ENCODE measurements around the gene ADARB1. TPM values are rescaled to one million over a fixed set of nuclear protein-coding genes. Genes with fewer than 3 reads are reported as not detected.

ADARB1 gene
- total and polyA plus RNA-seq, 2 of the 8 experiments (the other 6 are each of a cell fraction or from before 2014, with no cell fraction given): 4.7 to 14.9 TPM

DNA sequence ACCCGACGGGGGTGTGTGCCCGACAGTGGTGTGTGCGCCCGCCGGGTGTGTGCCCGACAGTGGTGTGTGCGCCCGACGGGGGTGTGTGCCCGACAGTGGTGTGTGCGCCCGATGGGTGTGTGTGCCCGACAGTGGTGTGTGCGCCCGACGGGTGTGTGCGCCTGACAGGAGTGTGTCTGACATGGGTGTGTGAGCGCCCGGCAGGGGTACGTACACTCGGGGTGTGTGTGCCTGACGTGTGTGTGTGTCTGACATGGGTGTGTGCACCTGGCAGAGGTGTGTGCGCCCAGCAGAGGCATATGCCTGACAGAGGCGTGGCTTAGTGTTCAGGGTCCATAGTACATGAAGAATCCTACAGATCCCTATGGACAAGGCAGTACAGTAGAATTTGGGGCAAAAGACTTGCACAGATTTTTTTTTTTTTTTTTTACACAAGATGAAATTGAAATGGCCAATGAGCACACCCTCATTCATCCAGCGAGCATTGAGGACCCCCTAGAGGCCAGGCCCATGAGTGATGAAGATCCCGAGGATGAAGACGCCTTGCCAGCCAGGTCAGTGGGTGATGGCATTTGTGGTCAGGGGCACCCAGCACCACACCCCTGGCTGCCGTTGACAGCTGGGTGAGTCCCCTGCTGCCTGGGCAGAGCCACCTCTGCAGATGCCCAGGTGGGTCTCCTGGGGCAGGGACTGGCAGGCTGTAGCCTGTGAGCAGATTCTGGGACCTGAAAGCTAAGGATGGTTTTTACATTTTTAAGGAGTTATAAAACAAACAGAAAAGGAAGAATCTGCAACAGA lies 60.1 kb downstream of the ADARB1 start:
- Histone ChIP-seq H3K23ac (ENCODE audit: insufficient read length) (no peak overlapping the region), H2BK15ac (ENCODE audit: low read length) (no peak overlapping the region), H2BK120ac (replicated peaks; ENCODE audit: low read depth, low read length) (no peak overlapping the region), H3K9ac (replicated peaks in 1 of 4; ENCODE audit: extremely low read depth in 1 of 4, low read depth in 3 of 4, low read length in 3 of 4) (no peak overlapping the region), H3K4ac (replicated peaks; ENCODE audit: insufficient read length, low read depth, low read length) (no peak overlapping the region), H4K8ac (ENCODE audit: extremely low read depth, insufficient read depth, low read length) (no peak overlapping the region), H3K79me2 (ENCODE audit: control insufficient read depth in 1 of 2, insufficient read depth in 2 of 2, low read length in 2 of 2) (no peaks in the 10 kb centered on the region), H3K27me3 (replicated peaks in 1 of 4; ENCODE audit: control insufficient read depth in 3 of 4, extremely low read depth in 1 of 4, insufficient read depth in 3 of 4, low read length in 3 of 4) (no peaks in the 10 kb centered on the region), H3K4me1 (replicated peaks in 1 of 4; ENCODE audit: control insufficient read depth in 3 of 4, insufficient read depth in 4 of 4, low read length in 3 of 4) (no peaks in the 10 kb centered on the region), H3K18ac (ENCODE audit: extremely low read depth, low read length) (no peak overlapping the region), H3K79me1 (ENCODE audit: low read depth, low read length) (no peaks in the 10 kb centered on the region), H4K5ac (ENCODE audit: insufficient read length, low read depth, low read length) (no peak overlapping the region), H2AFZ (ENCODE audit: low read length) (no peak overlapping the region), H2BK12ac (ENCODE audit: low read depth, low read length) (no peak overlapping the region), H3K27ac (ENCODE audit: low read depth, low read length) (no peak overlapping the region), H4K91ac (replicated peaks; ENCODE audit: insufficient read length, low read length) (no peak overlapping the region), H3K56ac (replicated peaks; ENCODE audit: insufficient read length, low read depth, low read length) (no peak overlapping the region), H3K9me3 (ENCODE audit: insufficient read depth in 2 of 2, low read depth in 1 of 2, low read length in 1 of 2) (no peaks in the 10 kb centered on the region), H3K23me2 (ENCODE audit: low read depth, low read length) (no peaks in the 10 kb centered on the region), H2BK20ac (ENCODE audit: low read length) (no peak overlapping the region), H2AK5ac (ENCODE audit: low read depth, low read length) (no peak overlapping the region), H2BK5ac (ENCODE audit: low read depth, low read length) (no peak overlapping the region), H3K14ac (ENCODE audit: insufficient read length) (no peak overlapping the region), H3K36me3 (ENCODE audit: control insufficient read depth in 2 of 4, insufficient read depth in 4 of 4, low read length in 3 of 4) (no peaks in the 10 kb centered on the region), H3K4me2 (ENCODE audit: insufficient read depth in 1 of 2, low read depth in 2 of 2, low read length in 2 of 2) (no peak overlapping the region), H3K4me3 (ENCODE audit: extremely low read depth in 1 of 4, insufficient read depth in 2 of 4, low read depth in 3 of 4, low read length in 4 of 4) (no peak overlapping the region), H4K20me1 (replicated peaks in 1 of 2; ENCODE audit: control insufficient read depth in 1 of 2, insufficient read depth in 2 of 2, low read length in 2 of 2) (peaks cover 2% of the 10 kb centered on the region in 2 experiments)
- POLR2A ChIA-PET (ENCODE audit: partially characterized antibody): no interaction called here
- 95% methylated on average over 24 of the region's 29 CpGs; no CpG with 5 or more reads in 1 of the 2 experiments for WGBS, 2 experiments (ENCODE audit: extremely low coverage in 1 of 2, insufficient coverage in 1 of 2, insufficient read length in 1 of 2, insufficient replicate concordance in 2 of 2, low coverage in 1 of 2, low lambda C conversion rate in 2 of 2, missing lambda C conversion rate in 1 of 2)
- DNase-seq (ENCODE audit: low read depth in 1 of 2, low spot score in 2 of 2) (no peak), FAIRE-seq (no peak)
- CTCF ChIA-PET (ENCODE audit: partially characterized antibody): interaction anchor here (5.1 to 7.2 kb wide), 2 partner anchors 13 to 189 kb away, joined by 27 to 101 read pairs; no protein-coding TSS in a partner anchor
- TF ChIP-seq NRF1 (IDR thresholded peaks at IDR 0.05; ENCODE audit: low read depth, low read length) (no peak), EP300 (IDR thresholded peaks at IDR 0.05; ENCODE audit: borderline replicate concordance in 1 of 2, low read depth in 2 of 2, low read length in 2 of 2) (no peak), TAF7 (optimal IDR thresholded peaks at IDR 0.05; ENCODE audit: borderline replicate concordance, low read depth, low read length) (no peak), CBX8 (IDR thresholded peaks at IDR 0.05; ENCODE audit: borderline replicate concordance, low read depth, low read length) (no peak), KDM5A (IDR thresholded peaks at IDR 0.05; ENCODE audit: low read length) (no peak), CBX5 (IDR thresholded peaks at IDR 0.05; ENCODE audit: low read depth, low read length) (no peak), SUZ12 (IDR thresholded peaks at IDR 0.05; ENCODE audit: low read length) (no peak)
- TF ChIP-seq, protein P1, sequence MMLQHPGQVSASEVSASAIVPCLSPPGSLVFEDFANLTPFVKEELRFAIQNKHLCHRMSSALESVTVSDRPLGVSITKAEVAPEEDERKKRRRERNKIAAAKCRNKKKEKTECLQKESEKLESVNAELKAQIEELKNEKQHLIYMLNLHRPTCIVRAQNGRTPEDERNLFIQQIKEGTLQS (IDR thresholded peaks at IDR 0.05; ENCODE audit: insufficient read depth, low read depth, low read length): no peak

All from H1 (cell line).